KOPT-K1 (cell line): ENCODE measurements around the gene SIK3.
"Not testable (repeated sequence)": the region's sequence is repeated elsewhere in the genome, so short reads cannot be mapped to it uniquely, and the experiment has no call there.

Source experiments
- H3K27ac ChIP-seq: fragments of 200-600 bp; sonication (generic); 2 replicates; pipeline ENCODE4 v1.5.1; 2016; ENCODE audit warnings: antibody characterized with exemption, mild to moderate bottlenecking, low read depth, low read length; ENCODE audit not compliant: poor library complexity, severe bottlenecking
- H3K36me3 ChIP-seq: fragments of 200-600 bp; sonication (generic); 2 replicates; pipeline ENCODE4 v1.5.1; 2017; ENCODE audit warnings: antibody characterized with exemption, mild to moderate bottlenecking, low read length, moderate library complexity; ENCODE audit not compliant: insufficient read depth
- H3K9me3 ChIP-seq: fragments of 200-600 bp; sonication (generic); 2 replicates; pipeline ENCODE4 v1.5.1; 2017; ENCODE audit warnings: antibody characterized with exemption, low read length, mild to moderate bottlenecking; ENCODE audit not compliant: insufficient read depth, poor library complexity, severe bottlenecking

The SIK3 gene

DNA sequence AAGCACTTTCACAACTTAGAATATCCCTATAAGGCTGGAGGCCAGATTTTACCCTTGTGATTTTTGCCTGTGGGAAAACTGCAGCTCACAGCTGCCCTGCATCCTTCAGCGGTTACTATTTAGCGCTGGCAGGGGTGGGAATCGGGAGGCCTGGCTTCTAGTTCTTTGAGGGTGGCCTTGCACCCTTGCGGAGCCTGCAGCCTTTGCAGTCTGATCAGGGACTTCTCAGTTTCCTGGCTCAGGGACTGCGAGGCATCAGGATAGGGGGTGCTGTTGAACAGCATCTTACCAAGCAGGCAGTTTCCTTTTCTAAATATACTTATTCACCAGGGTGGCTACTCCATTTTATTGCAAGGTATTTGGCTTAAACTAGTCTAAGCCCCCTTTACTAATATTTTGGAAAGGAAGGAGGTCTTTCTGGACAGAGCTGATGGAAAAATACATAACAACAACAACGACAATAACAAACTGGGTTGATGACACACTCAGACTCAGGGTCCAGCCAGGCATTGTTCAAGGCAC is 257.9 kb downstream of the SIK3 start:
- Histone ChIP-seq H3K27ac (no peak overlapping the region), H3K36me3 (peaks cover 20% of the 10 kb centered on the region), H3K9me3 (no peaks in the 10 kb centered on the region)

DNA sequence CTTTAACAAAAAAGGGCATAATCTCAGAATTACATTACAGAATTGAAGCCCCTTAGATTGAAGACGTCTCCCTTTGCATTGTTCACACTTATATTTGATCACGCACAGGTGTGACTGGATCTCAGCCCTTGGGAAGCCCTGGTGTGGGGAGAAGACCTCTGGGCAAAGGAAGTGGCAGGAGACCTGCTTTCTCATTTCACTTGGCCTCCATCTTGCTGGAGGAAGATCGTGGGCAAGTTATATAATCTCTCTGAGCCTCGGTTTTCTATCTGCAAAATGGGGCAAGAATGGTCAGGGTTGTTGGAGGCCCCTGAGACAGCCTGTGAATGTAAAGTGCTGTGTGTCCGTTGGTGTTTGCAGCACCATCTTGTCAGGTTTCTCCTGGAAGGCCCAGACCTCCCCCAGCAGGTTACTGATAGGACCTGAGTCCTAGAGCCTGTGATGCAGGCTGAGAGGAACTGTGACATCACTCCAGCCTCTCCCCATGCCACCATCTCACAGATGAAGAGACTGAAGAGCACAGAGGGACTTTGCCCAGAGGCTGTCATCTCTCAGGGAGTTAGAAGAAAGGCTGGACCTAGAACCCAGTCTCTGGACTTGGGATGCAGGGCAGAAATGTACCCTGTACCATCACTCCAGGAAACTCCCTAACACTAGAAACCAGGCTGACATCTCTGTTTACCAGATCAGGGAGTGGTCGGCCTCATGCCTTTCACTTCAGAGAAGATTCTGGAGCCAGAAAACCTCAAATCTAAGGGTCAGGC is 259.7 kb downstream of the SIK3 start:
- Histone ChIP-seq H3K36me3 (peaks cover 6% of the 10 kb centered on the region), H3K9me3 (no peaks in the 10 kb centered on the region), H3K27ac (no peak overlapping the region)

DNA sequence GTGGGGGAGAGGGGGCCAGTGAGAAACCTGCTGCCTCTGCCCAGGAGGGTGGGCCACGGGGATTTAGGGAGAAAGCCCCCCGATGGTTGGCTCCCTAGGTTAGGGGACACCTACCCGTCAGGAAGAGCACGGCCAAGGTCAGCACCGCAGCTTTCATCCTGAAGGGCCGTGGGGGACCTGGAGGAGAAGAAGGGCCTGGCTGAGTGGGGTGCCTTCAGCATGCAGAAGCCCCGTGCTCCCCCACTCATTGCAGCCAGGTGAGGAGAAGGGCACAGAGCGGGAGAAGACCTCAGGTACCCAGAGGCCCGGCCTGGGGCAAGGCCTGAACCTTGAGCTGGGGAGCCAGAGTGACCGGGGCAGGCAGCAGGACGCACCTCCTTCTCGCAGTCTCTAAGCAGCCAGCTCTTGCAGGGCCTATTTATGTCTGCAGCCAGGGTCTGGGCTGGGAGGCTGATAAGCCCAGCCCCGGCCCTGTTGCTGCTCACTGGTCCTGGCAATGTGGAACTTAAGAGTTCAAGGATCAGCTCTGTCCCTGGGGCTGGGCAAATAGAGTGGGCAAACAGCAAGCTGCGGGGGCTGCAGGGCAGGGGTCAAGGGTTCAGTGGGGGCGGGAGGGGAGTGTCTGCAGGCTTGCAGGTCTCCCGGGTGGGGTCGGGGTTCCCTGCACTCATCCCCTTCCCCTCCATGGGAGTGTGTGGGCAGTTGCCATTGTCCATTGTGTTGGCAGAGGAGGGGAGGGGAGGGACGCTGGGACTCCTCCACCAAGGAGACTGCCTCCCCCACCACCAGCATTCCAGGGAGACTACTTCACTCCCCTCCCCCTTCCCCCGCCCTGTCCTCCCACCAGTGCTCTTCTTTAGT is 260.8 kb downstream of the SIK3 start, which contains the start of gene APOA1:
TSS of gene APOA1 (minus strand) at position 392 of the 861 bp plus-strand sequence. CDS start at position 157, 235 bp downstream.
- Histone ChIP-seq H3K9me3 (no peaks in the 10 kb centered on the region), H3K36me3 (no peaks in the 10 kb centered on the region), H3K27ac (no peak within 1 kb of the TSS)

DNA sequence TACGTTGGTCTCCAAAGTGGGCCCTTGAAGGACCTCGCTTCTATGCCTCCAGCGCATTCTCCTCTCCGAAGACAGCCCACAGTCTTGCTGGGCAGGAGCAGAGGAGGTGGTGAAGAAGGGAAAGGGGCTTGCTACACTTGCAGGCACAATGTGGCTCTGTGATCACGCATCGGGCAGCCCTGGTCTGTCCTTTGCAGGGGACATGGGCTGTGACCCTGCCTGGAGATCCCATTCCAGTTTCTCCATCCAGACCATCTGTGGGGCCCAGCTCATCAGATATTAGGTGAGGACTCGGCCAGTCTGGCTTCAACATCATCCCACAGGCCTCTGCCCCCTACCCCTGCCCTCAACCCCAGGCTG is 261.6 kb downstream of the SIK3 start:
- H3K27ac ChIP-seq: no peak overlapping the region
- no peaks in the 10 kb centered on the region for H3K9me3 ChIP-seq
- H3K36me3 ChIP-seq: no peaks in the 10 kb centered on the region

DNA sequence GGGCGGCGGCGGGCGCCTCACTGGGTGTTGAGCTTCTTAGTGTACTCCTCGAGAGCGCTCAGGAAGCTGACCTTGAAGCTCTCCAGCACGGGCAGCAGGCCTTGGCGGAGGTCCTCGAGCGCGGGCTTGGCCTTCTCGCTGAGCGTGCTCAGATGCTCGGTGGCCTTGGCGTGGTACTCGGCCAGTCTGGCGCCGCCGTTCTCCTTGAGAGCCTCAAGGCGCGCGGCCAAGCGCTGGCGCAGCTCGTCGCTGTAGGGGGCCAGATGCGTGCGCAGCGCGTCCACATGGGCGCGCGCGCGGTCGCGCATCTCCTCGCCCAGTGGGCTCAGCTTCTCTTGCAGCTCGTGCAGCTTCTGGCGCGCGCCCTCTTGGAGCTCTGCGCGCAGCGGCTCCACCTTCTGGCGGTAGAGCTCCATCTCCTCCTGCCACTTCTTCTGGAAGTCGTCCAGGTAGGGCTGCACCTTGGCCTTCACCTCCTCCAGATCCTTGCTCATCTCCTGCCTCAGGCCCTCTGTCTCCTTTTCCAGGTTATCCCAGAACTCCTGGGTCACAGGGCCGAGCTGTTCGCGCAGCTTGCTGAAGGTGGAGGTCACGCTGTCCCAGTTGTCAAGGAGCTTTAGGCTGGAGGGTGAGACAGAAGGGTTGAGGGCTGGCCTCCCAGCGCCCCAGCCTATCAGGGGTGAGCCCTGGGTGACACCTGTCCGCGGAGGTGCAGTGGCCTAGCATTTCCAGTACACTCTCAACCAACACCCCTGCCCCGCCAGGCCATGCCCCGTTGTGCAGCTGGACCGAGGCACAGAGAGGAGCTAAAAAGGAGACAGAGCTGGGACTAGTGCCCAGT is 262.2 kb downstream of the SIK3 start:
- H3K36me3 ChIP-seq: no peaks in the 10 kb centered on the region
- no peak overlapping the region for H3K27ac ChIP-seq
- H3K9me3 ChIP-seq: no peaks in the 10 kb centered on the region

DNA sequence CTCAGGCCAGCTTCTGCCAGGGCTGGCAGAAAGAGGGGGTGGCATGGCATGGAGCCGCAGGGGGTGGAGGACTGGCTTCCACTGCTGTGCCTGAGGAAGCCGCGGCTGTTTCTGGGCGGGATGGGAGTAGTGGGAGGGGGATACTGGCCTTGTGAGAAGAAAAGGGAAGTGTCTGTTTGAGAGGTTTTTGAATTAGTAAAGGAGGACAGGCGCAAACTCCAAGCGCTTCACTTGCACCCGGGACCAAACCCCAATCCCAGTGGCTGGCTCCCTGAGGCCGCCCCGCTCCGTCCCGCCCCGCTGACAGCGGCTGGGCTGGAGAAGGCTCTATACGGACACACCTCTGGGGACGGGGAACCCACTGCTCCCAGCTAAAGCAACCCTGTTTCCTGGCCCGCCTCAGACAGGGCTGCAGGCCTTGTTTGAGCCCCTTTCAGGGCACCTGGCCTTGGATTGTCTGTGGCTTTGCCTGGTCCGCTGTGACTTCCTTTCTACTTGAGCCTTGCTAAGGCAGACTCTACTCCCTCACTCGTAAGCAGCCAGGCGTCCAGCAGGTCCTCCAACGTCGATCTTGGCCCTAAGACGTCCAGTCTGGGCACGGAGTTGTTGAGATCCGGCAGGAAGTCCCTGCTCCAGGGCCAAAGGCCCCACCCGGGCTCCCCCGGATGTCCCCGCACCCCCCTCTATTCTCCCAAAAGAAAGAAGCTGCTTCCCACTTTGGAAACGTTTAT is 263.0 kb downstream of the SIK3 start:
- Histone ChIP-seq H3K27ac (no peak overlapping the region), H3K36me3 (no peaks in the 10 kb centered on the region), H3K9me3 (no peaks in the 10 kb centered on the region)

DNA sequence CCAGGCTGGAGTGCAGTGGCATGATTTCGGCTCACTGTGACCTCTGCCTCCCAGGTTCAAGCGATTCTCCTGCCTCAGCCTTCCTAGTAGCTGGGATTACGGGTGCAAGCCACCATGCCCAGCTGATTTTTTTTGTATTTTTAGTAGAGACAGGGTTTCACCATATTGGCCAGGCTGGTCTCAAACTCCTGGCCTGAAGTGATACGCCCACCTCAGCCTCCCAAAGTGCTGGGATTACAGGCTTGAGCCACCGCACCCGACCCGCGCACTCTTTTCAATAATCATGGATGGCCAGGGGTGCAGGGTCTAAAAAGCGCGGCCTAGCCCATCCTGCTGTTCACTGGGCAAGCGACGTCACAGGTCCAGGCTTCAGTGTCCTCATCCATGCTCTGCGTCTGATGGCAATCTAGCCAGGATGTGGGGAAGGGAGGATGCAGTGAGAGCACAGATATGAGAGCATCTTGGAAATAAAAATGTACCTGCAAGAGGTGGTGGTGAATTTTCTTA is 263.6 kb downstream of the SIK3 start:
- not testable (repeated sequence) for H3K27ac ChIP-seq, H3K9me3 ChIP-seq, H3K36me3 ChIP-seq

DNA sequence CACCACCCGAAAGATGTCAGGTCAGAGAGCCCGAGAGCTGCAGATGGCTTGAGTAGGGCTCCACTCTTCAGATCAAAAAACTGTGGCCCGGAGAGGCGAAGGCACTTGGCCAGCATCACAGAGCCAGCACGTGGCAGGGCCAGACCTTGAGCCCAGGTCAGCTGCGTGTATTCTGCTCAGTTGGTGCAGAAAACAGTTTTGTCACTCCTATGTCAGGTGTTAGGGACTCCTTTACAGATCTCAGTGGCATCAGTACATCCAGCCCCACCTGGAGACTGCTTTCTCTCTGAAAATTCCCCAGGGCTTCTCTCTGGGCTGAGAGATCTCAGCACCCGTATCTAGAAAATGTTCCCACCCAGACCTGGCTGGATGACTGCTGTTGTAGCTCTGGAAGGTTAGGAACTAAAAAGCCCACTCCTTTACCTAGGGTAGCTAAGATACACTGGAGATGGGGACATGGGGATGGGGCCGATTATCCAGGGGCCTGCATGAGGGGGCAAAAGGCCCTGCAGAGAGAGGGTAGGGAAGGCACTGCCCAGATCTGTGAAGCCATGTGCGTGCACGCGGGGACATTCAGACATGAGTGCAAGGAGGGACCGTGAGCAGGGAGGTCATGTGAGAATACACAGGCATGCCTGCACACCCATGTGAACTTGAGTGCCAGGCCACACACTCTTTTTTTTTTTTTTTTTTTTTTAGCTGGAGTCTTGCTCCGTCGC is 264.3 kb downstream of the SIK3 start:
- Histone ChIP-seq H3K9me3 (no peaks in the 10 kb centered on the region), H3K36me3 (no peaks in the 10 kb centered on the region), H3K27ac (no peak overlapping the region)

DNA sequence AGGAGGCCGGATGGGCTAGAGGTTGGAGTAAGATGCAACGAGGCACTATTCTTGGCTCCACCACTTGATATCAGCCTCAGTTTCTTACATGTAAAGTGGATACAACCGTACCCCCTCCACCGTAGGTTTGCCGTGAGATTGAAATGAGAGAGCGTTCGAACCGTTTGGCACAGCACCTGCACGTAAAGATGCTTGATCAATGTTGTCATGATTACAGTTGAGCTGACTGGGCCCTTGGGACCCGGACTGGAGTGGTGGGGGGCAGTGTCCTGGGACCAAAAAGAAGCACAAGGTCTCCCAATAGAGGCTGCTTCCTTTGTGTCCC is 264.8 kb downstream of the SIK3 start:
- H3K36me3 ChIP-seq: no peaks in the 10 kb centered on the region
- H3K9me3 ChIP-seq: no peaks in the 10 kb centered on the region
- no peak overlapping the region for H3K27ac ChIP-seq

DNA sequence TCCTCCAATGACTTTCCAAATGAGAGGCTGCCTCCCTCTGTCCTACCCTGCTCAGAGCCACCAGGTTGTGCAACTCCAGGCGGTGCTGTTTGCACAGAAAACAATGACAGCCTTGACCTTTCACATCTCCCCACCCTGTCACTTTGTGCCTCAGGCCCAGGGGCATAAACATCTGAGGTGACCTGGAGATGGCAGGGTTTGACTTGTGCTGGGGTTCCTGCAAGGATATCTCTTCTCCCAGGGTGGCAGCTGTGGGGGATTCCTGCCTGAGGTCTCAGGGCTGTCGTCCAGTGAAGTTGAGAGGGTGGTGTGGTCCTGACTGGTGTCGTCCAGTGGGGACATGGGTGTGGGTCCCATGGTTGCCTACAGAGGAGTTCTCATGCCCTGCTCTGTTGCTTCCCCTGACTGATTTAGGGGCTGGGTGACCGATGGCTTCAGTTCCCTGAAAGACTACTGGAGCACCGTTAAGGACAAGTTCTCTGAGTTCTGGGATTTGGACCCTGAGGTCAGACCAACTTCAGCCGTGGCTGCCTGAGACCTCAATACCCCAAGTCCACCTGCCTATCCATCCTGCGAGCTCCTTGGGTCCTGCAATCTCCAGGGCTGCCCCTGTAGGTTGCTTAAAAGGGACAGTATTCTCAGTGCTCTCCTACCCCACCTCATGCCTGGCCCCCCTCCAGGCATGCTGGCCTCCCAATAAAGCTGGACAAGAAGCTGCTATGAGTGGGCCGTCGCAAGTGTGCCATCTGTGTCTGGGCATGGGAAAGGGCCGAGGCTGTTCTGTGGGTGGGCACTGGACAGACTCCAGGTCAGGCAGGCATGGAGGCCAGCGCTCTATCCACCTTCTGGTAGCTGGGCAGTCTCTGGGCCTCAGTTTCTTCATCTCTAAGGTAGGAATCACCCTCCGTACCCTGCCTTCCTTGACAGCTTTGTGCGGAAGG is 265.6 kb downstream of the SIK3 start:
- Histone ChIP-seq H3K27ac (no peak overlapping the region), H3K9me3 (no peaks in the 10 kb centered on the region), H3K36me3 (no peaks in the 10 kb centered on the region)

DNA sequence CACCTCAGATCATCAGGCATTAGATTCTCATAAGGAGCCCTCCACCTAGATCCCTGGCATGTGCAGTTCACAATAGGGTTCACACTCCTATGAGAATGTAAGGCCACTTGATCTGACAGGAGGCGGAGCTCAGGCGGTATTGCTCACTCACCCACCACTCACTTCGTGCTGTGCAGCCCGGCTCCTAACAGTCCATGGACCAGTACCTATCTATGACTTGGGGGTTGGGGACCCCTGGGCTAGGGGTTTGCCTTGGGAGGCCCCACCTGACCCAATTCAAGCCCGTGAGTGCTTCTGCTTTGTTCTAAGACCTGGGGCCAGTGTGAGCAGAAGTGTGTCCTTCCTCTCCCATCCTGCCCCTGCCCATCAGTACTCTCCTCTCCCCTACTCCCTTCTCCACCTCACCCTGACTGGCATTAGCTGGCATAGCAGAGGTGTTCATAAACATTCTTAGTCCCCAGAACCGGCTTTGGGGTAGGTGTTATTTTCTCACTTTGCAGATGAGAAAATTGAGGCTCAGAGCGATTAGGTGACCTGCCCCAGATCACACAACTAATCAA is 266.4 kb downstream of the SIK3 start:
- Histone ChIP-seq H3K27ac (no peak overlapping the region), H3K36me3 (no peaks in the 10 kb centered on the region), H3K9me3 (no peaks in the 10 kb centered on the region)

DNA sequence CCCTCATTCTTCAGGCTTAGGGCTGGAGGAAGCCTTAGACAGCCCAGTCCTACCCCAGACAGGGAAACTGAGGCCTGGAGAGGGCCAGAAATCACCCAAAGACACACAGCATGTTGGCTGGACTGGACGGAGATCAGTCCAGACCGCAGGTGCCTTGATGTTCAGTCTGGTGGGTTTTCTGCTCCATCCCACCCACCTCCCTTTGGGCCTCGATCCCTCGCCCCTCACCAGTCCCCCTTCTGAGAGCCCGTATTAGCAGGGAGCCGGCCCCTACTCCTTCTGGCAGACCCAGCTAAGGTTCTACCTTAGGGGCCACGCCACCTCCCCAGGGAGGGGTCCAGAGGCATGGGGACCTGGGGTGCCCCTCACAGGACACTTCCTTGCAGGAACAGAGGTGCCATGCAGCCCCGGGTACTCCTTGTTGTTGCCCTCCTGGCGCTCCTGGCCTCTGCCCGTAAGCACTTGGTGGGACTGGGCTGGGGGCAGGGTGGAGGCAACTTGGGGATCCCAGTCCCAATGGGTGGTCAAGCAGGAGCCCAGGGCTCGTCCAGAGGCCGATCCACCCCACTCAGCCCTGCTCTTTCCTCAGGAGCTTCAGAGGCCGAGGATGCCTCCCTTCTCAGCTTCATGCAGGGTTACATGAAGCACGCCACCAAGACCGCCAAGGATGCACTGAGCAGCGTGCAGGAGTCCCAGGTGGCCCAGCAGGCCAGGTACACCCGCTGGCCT is 267.9 kb downstream of the SIK3 start:
- H3K27ac ChIP-seq: no peak overlapping the region
- no peaks in the 10 kb centered on the region for H3K36me3 ChIP-seq
- no peaks in the 10 kb centered on the region for H3K9me3 ChIP-seq
